ENCODE measurements around the gene SPSB1.

DNA sequence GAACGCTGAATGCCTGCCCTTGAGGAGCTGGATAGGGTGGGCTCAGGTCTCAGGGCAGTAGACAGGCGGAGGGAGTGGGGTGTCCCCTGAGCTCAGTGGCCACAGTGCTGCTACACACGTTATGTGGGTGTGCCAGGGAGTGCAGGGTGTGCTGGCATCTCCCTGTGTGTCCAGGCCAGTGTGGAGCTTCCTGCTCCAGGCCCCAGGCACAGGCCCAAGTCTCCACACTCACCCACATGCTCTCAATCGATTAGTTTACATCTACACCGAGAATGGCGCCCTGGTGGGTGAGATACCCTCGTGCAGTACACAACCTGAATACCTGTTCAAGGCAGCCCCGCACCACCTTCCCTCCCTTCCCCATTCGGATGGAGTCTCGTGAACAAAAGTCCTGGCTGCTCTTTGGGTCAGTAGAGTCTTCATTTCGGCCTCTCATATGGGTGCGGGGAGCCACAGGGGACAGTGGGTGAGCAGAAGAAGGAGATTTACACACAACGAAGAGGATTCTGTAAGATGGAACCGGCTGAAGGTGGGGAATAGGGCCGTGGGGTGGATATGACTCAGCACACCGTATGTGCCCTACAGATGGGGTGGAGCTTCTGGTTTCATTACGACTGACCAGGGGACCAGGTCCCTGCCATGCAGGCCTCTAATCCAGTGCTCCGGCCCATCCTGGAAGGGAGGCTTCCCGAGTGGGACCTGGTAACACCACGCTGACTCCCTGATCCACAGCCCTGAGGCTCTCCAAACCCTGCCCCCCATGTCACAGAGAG, 93.3 kb downstream of the SPSB1 start:
- TF ChIP-seq, protein P1, sequence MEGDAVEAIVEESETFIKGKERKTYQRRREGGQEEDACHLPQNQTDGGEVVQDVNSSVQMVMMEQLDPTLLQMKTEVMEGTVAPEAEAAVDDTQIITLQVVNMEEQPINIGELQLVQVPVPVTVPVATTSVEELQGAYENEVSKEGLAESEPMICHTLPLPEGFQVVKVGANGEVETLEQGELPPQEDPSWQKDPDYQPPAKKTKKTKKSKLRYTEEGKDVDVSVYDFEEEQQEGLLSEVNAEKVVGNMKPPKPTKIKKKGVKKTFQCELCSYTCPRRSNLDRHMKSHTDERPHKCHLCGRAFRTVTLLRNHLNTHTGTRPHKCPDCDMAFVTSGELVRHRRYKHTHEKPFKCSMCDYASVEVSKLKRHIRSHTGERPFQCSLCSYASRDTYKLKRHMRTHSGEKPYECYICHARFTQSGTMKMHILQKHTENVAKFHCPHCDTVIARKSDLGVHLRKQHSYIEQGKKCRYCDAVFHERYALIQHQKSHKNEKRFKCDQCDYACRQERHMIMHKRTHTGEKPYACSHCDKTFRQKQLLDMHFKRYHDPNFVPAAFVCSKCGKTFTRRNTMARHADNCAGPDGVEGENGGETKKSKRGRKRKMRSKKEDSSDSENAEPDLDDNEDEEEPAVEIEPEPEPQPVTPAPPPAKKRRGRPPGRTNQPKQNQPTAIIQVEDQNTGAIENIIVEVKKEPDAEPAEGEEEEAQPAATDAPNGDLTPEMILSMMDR (IDR thresholded peaks at IDR 0.05): no peak
- TF ChIP-seq POLR2A (IDR thresholded peaks at IDR 0.05): no peak

All from uterus (tissue), 2 donors.